Measurements from ENCODE around the gene PREX1.
"Not testable (repeated sequence)": the region's sequence is repeated elsewhere in the genome, so short reads cannot be mapped to it uniquely, and the experiment has no call there.

PREX1 gene

DNA sequence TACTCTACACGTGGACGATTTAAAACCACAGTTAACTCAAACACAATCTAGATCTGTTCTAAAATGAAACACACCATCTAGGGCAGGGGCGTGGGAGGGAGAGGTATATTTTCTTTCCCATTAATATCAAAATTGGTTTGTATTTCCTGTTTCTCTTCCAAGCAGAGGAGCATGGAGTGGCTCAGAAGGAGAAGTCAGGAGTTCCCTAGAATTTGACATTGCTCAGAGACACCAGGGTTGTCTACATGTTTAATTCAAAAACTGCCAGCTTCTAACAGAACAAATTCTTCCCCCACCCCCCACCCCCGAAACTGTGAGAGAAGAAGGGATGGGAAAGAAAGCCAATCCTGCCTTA lies 2.3 kb downstream of the PREX1 start:
- DNase-seq: no peak

DNA sequence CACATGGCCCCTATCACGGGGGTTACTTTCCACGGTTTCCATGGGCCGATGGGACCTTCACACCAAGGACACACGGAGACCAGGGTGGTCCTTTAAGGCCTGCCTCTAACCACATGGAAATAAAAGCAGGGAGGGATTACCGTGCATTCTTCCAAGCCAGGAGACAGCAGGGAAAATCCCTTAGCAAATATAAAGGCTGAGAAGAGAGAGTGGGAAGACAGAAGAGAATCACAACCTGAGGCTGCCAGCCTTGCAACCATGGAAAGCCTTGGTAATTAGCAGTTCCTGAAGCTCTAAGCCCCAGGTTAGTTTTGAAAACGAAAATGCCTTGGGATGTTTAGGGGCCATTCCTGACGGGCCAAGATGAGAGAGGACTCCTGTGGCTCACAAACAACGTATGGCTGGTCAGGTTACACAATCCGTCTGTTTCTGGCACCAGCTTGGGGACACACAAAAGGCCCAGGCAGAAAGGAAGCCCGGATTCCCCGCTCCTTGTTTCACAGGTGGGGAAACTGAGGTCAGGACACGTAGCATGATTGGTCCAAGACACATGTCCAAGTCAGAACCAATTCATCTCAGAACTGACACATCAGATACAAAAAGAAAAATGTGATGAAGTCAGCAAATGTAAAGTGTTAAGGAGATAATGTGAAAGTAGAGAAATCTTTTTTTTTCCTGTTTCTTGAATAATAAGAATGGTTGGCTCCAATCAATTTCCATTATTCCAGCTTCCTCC lies 2.8 kb downstream of the PREX1 start:
- no peak for DNase-seq

DNA sequence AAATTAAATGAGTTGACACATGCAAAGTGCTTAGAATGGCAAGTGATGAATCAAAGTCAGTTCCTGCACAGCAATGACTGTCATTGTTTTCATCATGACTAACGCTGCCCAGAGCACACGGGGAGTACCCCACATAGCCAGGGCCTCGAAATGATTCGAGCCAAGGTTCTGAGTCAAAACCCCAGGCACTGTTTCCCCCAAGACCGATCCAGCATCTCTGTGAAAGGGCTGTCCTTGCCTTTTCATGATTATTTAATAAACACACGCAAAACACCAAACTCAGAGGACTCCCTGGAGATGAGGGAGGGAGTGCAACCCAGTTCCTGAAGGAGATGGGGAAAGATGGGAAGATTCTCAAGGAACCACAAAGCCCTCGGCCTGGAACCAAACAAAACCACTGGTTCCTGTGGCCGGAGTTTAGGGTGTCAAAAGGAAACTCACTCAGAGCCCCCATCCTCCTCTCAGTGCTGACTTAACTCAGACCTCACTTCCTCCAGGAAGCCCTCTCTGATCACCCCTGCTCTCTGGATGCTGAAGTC lies 3.8 kb downstream of the PREX1 start:
- peak; percentile 98 for DNase-seq

DNA sequence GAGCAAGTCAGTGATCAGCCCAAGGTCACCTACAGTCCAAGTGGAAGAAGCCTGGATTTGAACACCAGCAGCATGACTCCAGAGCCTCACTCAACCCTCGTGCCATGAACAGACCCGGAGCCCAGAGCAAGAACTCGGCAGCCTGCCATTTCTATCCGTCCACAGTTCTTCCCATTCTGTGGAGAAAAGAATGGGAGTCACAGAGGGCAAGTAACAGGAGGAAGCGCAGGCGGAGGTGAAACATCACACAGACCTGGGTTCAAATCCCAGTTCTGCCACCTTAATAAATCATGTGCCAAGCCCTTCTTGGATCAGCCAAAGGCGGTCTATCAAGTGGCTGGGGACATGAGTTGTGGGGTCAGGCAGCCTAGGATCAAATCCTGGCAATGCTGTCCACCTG lies 4.3 kb downstream of the PREX1 start:
- no peak for DNase-seq

DNA sequence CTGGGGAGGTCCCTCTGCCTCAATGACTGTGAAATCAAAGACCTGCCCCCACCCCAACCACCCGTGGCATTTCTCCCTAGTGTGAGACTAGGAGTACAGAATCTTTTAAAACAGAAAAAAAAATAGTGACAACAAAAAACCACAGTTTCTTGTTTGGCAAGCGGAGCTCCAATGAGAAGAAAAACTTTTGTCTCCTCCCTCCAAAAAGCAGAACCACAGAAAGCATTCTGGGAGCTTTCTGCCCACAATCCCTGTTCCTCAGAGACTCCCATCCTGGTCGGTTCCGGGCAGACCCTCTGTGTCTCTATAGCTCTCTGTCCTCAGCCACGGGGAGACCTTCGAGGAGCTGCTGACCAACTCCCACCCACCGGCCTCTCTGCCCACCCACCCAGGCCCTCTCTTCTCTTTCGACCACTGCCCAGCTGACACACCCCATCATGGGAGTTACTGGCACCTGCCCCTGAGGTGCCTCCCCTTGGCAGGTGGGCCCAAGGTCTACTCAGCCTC lies 4.9 kb downstream of the PREX1 start:
- DNase-seq: no peak

DNA sequence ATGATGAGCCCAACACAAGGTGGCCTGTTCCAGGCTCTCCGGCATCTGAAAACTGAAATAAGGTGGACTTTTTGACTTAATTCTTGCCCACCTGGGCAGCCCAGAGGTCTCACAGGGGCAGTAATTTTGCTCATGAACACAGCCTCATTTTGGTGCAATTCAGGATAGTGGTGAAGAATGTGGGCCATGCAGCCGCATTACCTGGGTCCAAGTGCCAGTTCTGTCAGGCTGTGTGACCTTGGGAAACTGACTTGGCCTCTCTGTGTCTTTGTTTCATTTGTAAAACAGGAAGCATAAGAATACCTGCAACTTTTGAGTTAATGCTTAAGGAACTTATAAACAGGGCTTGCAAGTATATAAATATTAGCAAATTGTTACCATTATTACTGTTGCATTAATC lies 5.6 kb downstream of the PREX1 start:
- no peak for DNase-seq

DNA sequence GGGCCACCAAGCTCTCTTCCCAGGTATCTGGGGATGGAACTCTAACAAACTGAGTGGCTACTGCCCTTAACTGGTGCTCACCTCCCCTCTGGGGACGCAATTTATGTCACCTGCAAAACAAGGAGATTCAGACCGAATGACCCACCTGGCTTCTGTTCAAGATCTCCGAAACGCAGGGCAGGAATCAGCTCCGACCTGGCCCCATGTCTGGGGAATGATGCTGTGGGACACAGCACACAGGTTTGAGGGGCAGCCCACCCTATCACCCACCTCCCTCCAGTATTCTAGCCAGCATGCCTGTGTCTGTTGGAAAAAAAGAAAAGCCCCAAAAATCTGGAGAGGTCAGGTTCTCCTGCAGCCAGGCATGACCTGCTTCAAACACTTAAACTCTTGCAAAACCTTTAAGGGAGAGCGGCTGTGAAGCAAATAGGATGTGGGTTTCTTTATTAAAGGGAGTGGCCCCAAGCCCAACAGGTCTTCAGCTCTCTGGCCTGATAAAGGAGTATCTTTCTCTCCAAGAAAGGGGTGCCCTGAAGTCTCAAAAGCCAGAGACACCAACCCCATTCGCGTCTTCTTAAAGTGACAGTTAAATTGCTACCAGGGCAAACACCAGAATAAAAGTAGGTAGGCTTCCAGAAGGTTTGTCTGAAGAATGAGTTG lies 6.4 kb downstream of the PREX1 start:
- no peak for DNase-seq

DNA sequence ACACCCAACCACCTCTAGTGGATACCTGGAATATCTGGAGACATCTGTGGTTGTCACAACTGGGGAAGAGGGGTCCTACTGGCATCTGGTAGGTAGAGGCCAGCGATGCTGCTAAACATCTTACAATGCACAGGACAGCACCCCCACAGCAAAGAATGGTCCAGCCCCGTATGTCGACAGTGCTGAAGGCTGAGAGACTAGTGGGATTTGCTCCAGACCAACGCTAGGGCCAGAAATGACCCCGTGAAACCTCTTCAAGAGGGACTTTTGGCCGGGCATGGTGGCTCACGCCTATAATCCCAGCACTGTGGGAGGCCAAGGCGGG lies 7.2 kb downstream of the PREX1 start:
- DNase-seq: no peak

DNA sequence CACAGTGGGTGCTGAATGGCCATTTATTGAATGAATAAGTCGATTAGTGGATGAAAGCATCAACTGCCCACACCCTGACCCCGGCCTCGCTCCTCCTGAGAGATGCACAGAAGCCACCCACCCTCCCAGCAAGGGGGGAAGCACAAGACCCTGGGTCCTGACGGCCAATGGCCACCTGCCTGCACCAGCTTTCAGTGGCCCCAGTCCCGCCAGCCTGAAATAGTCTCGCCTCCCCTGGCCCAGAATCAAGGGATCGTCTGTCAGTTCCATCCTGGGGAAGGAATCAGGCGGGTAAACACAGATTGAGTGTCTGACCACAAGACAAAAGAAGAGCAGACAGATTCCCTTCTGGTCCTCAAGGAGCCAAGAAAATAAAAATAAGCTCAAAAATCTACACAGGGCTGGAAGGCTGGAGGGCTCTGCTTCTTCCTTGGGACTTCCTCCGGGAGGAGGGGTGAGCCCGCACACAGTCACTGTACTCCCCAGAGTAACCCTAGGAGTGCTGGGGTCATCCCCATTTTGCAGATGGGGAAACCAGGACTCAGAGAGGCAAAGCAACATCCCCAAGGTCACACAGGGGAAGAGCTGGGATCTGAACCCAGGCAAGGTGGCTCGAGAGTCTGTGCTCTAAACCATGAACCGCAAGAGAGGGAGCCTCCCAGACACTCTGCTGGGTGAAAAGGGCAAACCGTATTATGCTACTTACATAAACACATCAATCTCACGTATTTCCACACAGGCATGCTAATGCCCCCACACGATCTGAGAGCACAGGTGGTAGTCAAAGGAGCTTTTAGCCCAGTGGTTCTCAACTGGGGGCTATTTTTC lies 7.8 kb downstream of the PREX1 start:
- no peak for DNase-seq

DNA sequence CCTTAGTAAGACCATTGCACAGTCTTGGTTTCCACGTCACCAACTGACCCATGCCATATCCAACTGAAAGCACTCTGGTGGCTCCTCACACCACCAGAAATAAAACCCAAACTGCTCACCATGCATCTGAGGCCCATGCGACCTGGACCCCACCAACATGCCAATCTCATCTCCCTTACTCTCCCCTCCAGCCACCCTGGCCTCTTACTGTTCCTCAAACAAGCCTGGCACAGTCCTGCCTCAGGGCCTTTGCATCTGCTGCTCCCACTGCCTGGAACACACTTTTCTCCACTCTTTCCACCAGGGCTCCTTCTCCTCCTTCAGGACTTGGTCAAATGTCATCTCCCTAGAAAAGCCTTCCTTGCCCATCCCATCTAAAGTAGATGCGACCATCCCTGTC lies 8.7 kb downstream of the PREX1 start:
- DNase-seq: no peak

DNA sequence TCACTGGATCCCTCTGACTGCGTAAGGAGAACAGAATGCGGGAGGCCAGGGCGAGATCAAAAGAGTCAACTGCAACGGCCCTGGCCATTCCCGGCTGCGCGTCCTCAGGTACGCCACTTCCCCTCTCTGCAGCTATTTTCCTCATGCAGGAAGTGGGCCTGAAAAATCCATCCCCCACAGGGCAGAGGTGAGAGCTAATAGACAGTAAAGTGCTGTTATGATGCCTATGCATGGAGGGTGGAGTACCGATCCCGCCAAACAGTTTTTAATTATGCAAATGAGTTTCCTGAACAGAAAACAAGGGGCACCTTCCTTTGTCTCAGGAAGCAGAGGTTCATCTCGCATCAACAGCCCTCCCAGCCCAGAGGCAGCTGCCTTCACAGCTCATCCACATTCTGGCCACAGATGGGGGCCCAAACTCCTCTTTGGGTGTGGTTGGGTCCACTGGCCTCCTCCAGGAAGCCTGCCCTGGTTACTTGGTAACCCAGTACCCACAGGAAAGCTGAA lies 9.3 kb downstream of the PREX1 start:
- DNase-seq: no peak

DNA sequence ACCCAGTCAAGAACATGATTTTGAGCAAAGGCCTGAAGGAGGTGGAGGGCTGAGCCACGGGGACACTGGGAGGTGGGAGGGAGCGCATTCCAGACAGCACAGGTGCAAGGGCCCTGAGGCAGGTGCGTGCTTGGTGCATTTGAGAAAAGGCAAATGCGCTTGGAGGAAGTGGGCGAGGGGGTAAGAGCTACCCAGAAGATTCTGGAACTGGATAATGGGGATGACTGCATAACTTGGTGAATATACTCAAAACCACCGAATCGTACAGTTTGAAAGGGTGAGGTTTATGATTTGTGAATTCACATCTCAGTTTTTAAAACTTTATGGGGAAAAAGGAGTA lies 9.8 kb downstream of the PREX1 start:
- DNase-seq: no peak

DNA sequence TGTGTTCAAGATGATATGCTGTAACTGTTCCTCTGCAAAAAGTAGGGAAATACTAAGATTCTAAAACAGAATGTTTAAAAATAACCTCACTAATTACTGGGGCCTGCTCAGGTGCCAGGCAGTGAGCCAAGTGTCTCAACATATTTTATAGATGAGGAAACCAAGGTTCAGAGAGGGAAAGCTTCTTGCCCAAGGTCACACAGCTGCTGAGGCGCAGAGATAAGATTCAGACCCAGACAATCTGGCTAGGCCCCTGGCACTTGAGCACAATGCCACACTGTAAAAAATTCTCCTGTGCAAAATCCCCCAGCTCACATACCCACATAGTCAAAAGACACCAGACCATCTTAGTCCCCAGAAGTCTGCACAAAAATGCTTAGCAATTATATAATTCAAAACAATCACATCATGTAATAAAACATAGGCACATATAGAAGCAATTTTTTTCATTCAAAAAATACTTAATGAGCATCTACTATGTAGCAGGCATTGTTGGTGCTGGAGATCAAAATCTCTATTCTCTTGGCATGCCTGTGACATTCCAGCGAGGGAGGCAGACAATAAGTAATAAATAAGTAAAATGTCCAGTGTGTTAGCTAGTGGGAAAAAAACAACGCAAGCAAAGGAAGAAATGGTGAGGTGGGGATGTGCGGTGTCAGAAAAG lies 10.3 kb downstream of the PREX1 start:
- DNase-seq: no peak

DNA sequence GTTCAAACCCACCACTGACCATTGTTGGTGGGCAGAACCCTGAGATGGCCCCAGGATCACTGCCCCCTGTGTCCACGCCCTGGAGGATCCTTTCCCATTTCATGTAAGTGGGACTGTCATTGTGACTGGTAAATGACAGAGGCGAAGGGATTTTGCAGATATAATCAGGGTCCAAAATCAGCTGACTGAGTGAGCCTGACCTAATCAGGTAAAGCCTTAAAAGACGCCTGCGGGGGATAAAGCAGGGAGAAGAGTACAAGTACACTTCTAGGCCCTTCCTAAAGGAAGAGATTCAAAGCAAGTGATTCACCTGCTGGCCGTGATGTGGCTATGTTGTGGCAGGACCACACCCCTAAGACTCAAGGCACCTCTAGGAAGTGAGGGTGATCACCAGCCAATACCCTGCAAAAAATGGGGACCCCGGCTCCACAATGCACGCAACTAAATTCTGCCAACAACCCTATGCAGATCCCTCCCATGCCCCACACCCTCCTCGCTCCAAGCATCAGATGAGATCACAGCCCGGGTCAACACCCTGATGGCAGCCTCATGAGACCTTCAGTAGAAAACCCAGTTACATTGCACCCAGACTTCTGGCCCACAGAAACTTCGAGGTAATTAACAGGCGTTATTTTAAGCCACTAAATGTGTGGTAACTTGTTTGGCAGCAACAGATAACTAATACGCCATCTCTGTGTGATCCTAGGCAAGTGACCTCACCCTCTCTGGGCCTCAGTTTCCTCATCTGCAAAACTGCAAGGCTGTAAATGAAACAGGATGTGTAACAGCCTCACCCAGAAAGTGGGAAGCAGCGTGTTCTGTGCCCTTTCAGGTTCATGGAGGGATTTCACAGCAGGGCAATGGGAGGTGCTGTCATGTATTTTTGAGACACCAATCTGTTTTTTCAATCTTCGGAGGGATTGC lies 11.3 kb downstream of the PREX1 start:
- no peak for DNase-seq

DNA sequence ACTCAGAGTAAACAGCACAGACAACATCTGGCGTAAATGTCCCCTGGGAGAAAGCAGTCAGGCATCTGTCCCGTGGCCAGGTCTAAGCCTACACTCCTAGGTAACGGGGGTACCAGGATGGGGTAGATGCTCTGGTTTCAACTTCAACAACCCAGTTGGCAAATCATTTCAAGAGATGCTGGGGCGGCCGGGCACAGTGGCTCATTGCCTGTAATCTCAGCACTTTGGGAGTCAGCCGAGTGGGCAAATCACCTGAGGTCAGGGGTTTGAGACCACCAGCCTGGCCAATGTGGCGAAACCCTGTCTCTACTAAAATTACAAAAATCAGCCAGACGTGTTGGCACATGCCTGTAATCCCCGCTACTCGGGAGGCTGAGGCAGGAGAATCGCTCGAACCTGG lies 12.3 kb downstream of the PREX1 start:
- DNase-seq: no peak

DNA sequence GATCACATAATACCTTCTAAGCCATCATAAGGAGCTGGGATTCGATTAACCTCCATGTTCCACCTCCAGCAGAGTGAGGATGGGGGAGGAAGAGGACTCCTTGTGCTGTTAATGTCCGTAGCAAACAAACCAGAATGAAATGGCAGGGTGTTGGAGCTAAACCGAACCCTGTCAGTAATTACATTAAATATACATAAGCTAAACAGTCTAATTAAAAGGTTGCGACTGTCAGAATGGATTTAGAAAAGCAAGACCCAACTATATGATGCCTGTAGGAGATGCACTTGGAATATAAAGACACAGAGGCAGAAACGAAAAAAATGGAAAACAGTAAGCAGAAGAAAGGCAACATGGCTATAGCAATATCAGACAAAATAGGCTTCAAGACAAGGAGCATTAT lies 13.2 kb downstream of the PREX1 start:
- no peak for DNase-seq

DNA sequence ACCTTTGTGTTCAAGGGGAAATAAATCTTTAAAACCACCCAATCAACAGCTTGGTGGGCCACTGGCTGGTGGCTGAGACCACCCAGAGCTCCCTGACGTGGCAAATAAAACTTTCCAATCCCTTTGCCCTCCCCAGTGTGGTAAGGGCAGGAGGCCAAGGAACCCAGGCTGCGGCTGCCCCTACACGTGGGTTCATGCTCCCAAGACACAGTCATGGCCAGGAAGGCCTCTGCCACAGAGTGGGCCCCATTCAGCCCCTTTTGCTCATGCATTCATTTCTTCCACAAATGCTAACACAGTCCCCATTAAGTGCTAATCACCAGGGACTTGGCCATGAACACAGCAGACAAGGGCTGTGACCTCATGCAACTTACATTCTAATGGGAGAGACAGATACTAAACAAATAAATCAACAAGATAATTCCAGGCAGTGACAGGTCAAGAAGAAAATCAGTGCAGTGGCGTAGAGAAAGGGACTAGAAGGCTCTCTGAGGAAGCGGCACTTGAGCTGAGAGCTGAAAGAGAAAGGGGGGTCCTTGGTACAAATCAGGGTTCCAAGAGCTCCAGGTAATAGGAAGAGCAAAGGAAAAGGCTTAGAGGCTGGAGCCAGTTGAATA lies 13.8 kb downstream of the PREX1 start:
- no peak for DNase-seq

DNA sequence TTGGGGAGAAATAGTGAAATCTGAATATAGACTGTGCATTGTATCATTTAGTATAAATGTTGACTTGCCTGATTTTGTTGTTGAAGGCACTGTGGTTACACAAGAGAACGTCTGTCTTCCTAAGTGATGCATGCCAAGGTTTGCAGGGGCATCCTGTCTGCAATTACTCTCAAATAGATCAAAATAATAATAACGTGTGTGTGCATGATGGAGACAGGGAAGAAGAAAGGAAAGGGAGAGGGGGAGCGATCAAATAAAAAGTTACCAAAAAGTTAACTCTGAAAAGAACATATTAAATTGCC lies 14.4 kb downstream of the PREX1 start:
- no peak for DNase-seq

DNA sequence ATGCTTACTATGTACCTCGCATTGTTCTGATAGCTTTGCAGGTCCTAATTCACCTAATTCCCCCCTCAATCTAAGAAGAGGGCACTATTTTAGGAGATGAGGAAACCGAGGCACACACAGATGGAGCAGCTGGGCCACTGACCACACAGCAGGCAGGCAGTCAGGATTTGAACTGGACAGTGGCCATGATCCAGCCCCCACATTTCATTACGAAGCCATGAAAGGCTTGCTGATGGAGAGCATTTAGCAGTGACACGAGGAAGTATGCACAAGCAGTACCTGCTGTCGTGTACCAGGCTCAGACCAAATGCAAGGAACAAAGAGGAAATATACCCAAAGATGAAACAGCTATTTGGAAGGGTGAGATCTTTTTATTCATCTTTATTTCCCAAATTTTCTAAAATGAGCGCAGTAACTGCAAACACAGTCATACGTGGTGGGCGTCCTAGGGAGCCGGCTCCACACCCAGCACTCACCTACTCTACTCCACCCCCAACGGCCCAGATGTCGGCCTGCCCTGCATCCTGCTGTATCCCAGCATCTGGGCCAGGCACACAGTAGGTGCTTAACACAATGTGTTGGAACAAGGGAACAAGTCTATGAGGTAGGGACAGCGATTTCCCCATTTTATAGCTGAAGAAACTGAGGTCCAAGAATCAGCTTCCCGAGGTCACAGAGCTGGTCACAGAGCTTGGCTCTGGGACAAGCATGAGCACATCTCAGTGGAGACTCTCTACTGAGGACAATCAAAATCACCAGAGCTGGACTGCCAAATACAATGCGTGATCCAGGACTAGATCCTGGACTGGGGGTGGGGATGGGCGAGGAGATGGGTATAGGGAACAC lies 15.0 kb downstream of the PREX1 start:
- no peak for DNase-seq

DNA sequence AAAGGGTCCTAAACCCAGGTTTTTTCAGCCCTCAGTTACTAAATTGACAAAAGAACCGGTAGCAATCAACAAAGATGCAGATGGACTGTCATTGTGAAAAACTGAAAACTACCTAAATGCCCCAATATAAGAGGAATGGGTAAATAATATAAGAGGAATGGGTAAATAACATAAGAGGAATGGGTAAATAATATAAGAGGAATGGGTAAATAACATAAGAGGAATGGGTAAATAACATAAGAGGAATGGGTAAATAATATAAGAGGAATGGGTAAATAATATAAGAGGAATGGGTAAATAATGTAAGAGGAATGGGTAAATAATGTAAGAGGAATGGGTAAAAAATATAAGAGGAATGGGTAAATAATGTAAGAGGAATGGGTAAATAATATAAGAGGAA lies 15.7 kb downstream of the PREX1 start:
- not testable (repeated sequence) for DNase-seq

Data from fibroblast of skin of back (primary cell).